Lower leg skin (tissue), 3 donors: Measurements from ENCODE around the gene GHRL.

Experiments
- CTCF ChIP-seq, 3 donors: fragments of 450-650 bp; IDR thresholded peaks; one replicate each; pipeline ENCODE4 v1.5.1; 2016; ENCODE audit warnings: antibody characterized with exemption in 3 of 3, mild to moderate bottlenecking in 3 of 3, moderate library complexity in 2 of 3
- POLR2A ChIP-seq, 2 donors: fragments of 450-650 bp; IDR thresholded peaks; one replicate each; pipeline ENCODE4 v1.6.1; 2016 to 2017; ENCODE audit warnings: antibody characterized with exemption in 2 of 2, mild to moderate bottlenecking in 1 of 2, moderate library complexity in 1 of 2

- TF ChIP-seq CTCF (IDR thresholded peaks at IDR 0.05) (no peak), POLR2A (IDR thresholded peaks at IDR 0.05) (no peak)
These were observed 51.9 kb downstream of the GHRL start for GRCh38 chr3:10240799-10241198.
